B cell (primary cell): ENCODE results near the gene PMIS2. TPM values are rescaled to one million over a fixed set of nuclear protein-coding genes. Genes with fewer than 3 reads are reported as not detected.

Experiments used
- ATAC-seq: fragments of 200-7000 bp; cut with Tn5 transposase; one replicate; pipeline ENCODE4 v1.10.0; 2021; ENCODE audit warnings: low read depth, mild to moderate bottlenecking, moderate number of reproducible peaks, moderate library complexity
- CTCF ChIA-PET: fragments of 350-600 bp; sonication (Branson Sonifier 250); formaldehyde crosslinking; loops from one replicate; lab custom pipeline; 2021; ENCODE audit warnings: antibody characterized with exemption, inconsistent platforms; lab: Charles Lee
- POLR2A ChIA-PET: fragments of 350-600 bp; sonication (Branson Sonifier 250); formaldehyde crosslinking; loops from one replicate; lab custom pipeline; 2021; ENCODE audit warnings: antibody characterized with exemption; lab: Charles Lee
- DNase-seq: peaks from one replicate; pipeline ENCODE4 v3.0.0; 2013
- H2AFZ ChIP-seq: 2 replicates; pipeline ENCODE4 v1.6.1; 2012; ENCODE audit warnings: mild to moderate bottlenecking, low read depth, low read length; ENCODE audit not compliant: insufficient read depth, poor library complexity, severe bottlenecking
- H3K27ac ChIP-seq, 2 donors: 1 replicate in 1 of 2; 2 replicates in 1 of 2; pipeline ENCODE4 v1.5.1; 2012 to 2013; ENCODE audit warnings: low read length in 2 of 2, mild to moderate bottlenecking in 2 of 2, moderate library complexity in 1 of 2
- H3K27me3 ChIP-seq, 4 experiments: fragments of 200-600 bp in 1 of 4; sonication (generic) in 1 of 4; replicated peaks in 1 of 4; 1 replicate in 2 of 4; 2 replicates in 2 of 4; pipeline versions ENCODE4 v1.6.1 to v1.7.0; 2013 to 2016; ENCODE audit warnings: low read length in 3 of 4, mild to moderate bottlenecking in 2 of 4, mixed read lengths in 1 of 4, moderate library complexity in 1 of 4; ENCODE audit not compliant: insufficient read depth in 4 of 4, control insufficient read depth in 3 of 4; ENCODE audit errors: control extremely low read depth in 1 of 4
- H3K36me3 ChIP-seq, 2 experiments: replicated peaks in 1 of 2; 1 replicate in 1 of 2; 2 replicates in 1 of 2; pipeline versions ENCODE4 v1.6.1 to v1.7.1; 2013; ENCODE audit warnings: low read length in 1 of 2; ENCODE audit not compliant: insufficient read depth in 2 of 2, control insufficient read depth in 1 of 2; ENCODE audit errors: control extremely low read depth in 1 of 2, extremely low read depth in 1 of 2
- H3K4me1 ChIP-seq, 2 donors: fragments of 200-600 bp in 1 of 2; sonication (generic) in 1 of 2; 1 replicate in 1 of 2; 2 replicates in 1 of 2; pipeline versions ENCODE4 v1.5.1 to v1.6.1; 2013 to 2017; ENCODE audit warnings: low read length in 2 of 2; ENCODE audit not compliant: control insufficient read depth in 2 of 2, insufficient read depth in 2 of 2
- H3K4me2 ChIP-seq: replicated peaks from 2 replicates; pipeline ENCODE3; 2012; ENCODE audit warnings: mild to moderate bottlenecking, low read depth, low read length; ENCODE audit not compliant: poor library complexity, severe bottlenecking
- H3K4me3 ChIP-seq, 5 experiments: fragments of 200-600 bp in 1 of 5; sonication (generic) in 1 of 5; 1 replicate in 3 of 5; 2 replicates in 2 of 5; pipeline versions ENCODE4 v1.5.1 to v1.7.0; 2011 to 2016; ENCODE audit warnings: low read length in 4 of 5, mild to moderate bottlenecking in 4 of 5, low read depth in 2 of 5, control low read depth in 1 of 5, moderate library complexity in 1 of 5; ENCODE audit not compliant: insufficient read depth in 1 of 5; ENCODE audit errors: control extremely low read depth in 1 of 5, extremely low read depth in 1 of 5
- H3K79me2 ChIP-seq: fragments of 200-600 bp; sonication (generic); one replicate; pipeline ENCODE4 v1.6.0; 2016; ENCODE audit warnings: low read length; ENCODE audit not compliant: control insufficient read depth, insufficient read depth
- H3K9ac ChIP-seq: fragments of 200-600 bp; sonication (generic); 2 replicates; pipeline ENCODE4 v1.6.1; 2017; ENCODE audit warnings: mild to moderate bottlenecking, low read length, moderate library complexity
- H3K9me3 ChIP-seq, 3 donors: one replicate each; pipeline versions ENCODE4 v1.6.1 to v1.7.1; 2013; ENCODE audit warnings: low read length in 2 of 3; ENCODE audit not compliant: control insufficient read depth in 2 of 3, insufficient read depth in 1 of 3; ENCODE audit errors: control extremely low read depth in 1 of 3
- H4K20me1 ChIP-seq: 2 replicates; pipeline ENCODE4 v1.6.0; 2012; ENCODE audit warnings: mild to moderate bottlenecking, low read length; ENCODE audit not compliant: insufficient read depth, control insufficient read depth, poor library complexity, severe bottlenecking
- H3K27ac Mint-ChIP-seq: one replicate; pipeline ENCODE4 v1.8.0; 2021; ENCODE audit warnings: mixed read lengths
- H3K27me3 Mint-ChIP-seq: one replicate; pipeline ENCODE4 v1.8.0; 2021; ENCODE audit warnings: mixed read lengths
- H3K4me1 Mint-ChIP-seq: one replicate; pipeline ENCODE4 v1.8.0; 2021; ENCODE audit warnings: mixed read lengths
- H3K4me3 Mint-ChIP-seq: one replicate; pipeline ENCODE4 v1.8.0; 2021; ENCODE audit warnings: mixed read lengths
- H3K9me3 Mint-ChIP-seq: one replicate; pipeline ENCODE4 v1.8.0; 2022; ENCODE audit warnings: mixed read lengths; ENCODE audit not compliant: insufficient read depth
- CTCF ChIP-seq: fragments of 200-600 bp; IDR thresholded peaks from one replicate; pipeline ENCODE4 v1.8.0; 2022; ENCODE audit warnings: antibody characterized with exemption, mild to moderate bottlenecking
- EZH2 ChIP-seq: IDR thresholded peaks from 2 replicates; pipeline ENCODE4 v1.6.1; 2012; ENCODE audit warnings: borderline replicate concordance, low read depth, mild to moderate bottlenecking, moderate library complexity, low read length; ENCODE audit not compliant: insufficient read depth, poor library complexity, severe bottlenecking
- WGBS: methylation state at CpG from one replicate; pipeline ENCODE4 v1.1.5; 2013; ENCODE audit warnings: missing lambda C conversion rate; ENCODE audit not compliant: insufficient coverage; 5-methylcytosine and 5-hydroxymethylcytosine counted together
- intact Hi-C: fragments of 100-400 bp; cut with micrococcal nuclease; formaldehyde crosslinking; loops from one replicate; pipeline ENCODE4 v1.10.0; 2022
- polyA plus RNA-seq: library from polyadenylated mRNA; depleted of rRNA; stranded (reverse); fragments of >200 nt; gene quantifications from 2 replicates; pipeline ENCODE4 v1.2.3, GENCODE V29; 2012
- total RNA-seq, 2 donors: library from RNA; stranded (reverse); fragments of 120-200 nt in 1 of 2; gene quantifications; 1 replicate in 1 of 2; 2 replicates in 1 of 2; pipeline versions ENCODE4 v1.2.3 to v1.2.4, GENCODE V29; 2013 to 2022

PMIS2 gene
- total and polyA plus RNA-seq, 2 donors (not counting 1 experiment from before 2014, with no cell fraction given): not detected

- no peak overlapping the region for H3K4me2 ChIP-seq
- ATAC-seq: no peak
- Mint-ChIP-seq H3K27me3 (peaks cover 40% of the 10 kb centered on the region), H3K4me1 (no peaks in the 10 kb centered on the region), H3K4me3 (no peak overlapping the region), H3K9me3 (no peaks in the 10 kb centered on the region), H3K27ac (no peak overlapping the region)
- no peak overlapping the region for H2AFZ ChIP-seq
- CTCF ChIA-PET: no interaction called here
- POLR2A ChIA-PET: no interaction called here
- no peak overlapping the region for H3K4me3 ChIP-seq
- H3K36me3 ChIP-seq: no peaks in the 10 kb centered on the region
- no peak overlapping the region for H3K27ac ChIP-seq
- H3K9me3 ChIP-seq: peaks cover 0 to 4% (median 0%) of the 10 kb centered on the region in 3 donors
- H3K79me2 ChIP-seq: no peaks in the 10 kb centered on the region
- H4K20me1 ChIP-seq: no peaks in the 10 kb centered on the region
- no peak for DNase-seq
- intact Hi-C loops: no loop called here
- no peaks in the 10 kb centered on the region for H3K4me1 ChIP-seq
- no peak for TF ChIP-seq EZH2
- no peak for TF ChIP-seq CTCF
- H3K9ac ChIP-seq: no peak overlapping the region
- peaks cover 0 to 27% (median 0%) of the 10 kb centered on the region in 4 experiments for H3K27me3 ChIP-seq
- 74% methylated on average over 2 of the region's 7 CpGs for WGBS
Measured at GRCh38 chr19:35566738-35567137, 19.2 kb upstream of the PMIS2 start.

GRCh38 chr19:35569281-35569781 lies 16.6 kb upstream of the PMIS2 start:
- CTCF ChIA-PET: interaction anchor here (0.7 kb wide), 1 partner anchor 20 kb away, joined by 3 read pairs; no protein-coding TSS in a partner anchor
- Histone ChIP-seq H3K79me2 (no peaks in the 10 kb centered on the region), H3K4me2 (no peak overlapping the region), H3K4me1 (no peaks in the 10 kb centered on the region), H2AFZ (no peak overlapping the region), H4K20me1 (no peaks in the 10 kb centered on the region), H3K4me3 (no peak overlapping the region), H3K9ac (no peak overlapping the region), H3K9me3 (peaks cover 0 to 6% (median 0%) of the 10 kb centered on the region in 3 donors), H3K36me3 (no peaks in the 10 kb centered on the region), H3K27ac (no peak overlapping the region), H3K27me3 (peaks cover 0 to 24% (median 0%) of the 10 kb centered on the region in 4 experiments)
- Mint-ChIP-seq H3K9me3 (peaks cover 3% of the 10 kb centered on the region), H3K4me1 (no peaks in the 10 kb centered on the region), H3K4me3 (no peak overlapping the region), H3K27me3 (peaks cover 41% of the 10 kb centered on the region), H3K27ac (no peak overlapping the region)
- DNase-seq (no peak), ATAC-seq (no peak)
- intact Hi-C loops: no loop called here
- POLR2A ChIA-PET: no interaction called here
- no peak for TF ChIP-seq EZH2
- TF ChIP-seq CTCF: no peak
- 72% methylated on average over 5 of the region's 5 CpGs for WGBS
